GM12801 (cell line): ENCODE measurements around the gene TBC1D17.

ENCODE experiments used
- CTCF ChIP-seq: IDR thresholded peaks from one replicate; pipeline ENCODE4 v1.5.1; 2011; ENCODE audit warnings: control low read depth; ENCODE audit not compliant: insufficient read length; ENCODE audit errors: extremely low read depth

The TBC1D17 gene

GRCh38 chr19:49849433-49850220, 27.9 kb upstream of the TBC1D17 start:
- TF ChIP-seq CTCF: no peak

GRCh38 chr19:49850221-49850486, 27.3 kb upstream of the TBC1D17 start:
- no peak for TF ChIP-seq CTCF

GRCh38 chr19:49850487-49851342, 26.8 kb upstream of the TBC1D17 start, which contains the start of gene PTOV1:
Gene PTOV1, plus strand, starts transcription at chr19:49851159.
- no peak for TF ChIP-seq CTCF

- no peak for TF ChIP-seq CTCF
Measured at GRCh38 chr19:49851456-49852259, 25.8 kb upstream of the TBC1D17 start.

- no peak for TF ChIP-seq CTCF
Measured at GRCh38 chr19:49852631-49853126, 24.8 kb upstream of the TBC1D17 start.

GRCh38 chr19:49853852-49854377, 23.6 kb upstream of the TBC1D17 start:
- TF ChIP-seq CTCF: no peak
